GM19351 (cell line): Measurements from ENCODE around the gene DPP10.
"Not testable (repeated sequence)": the region's sequence is repeated elsewhere in the genome, so short reads cannot be mapped to it uniquely, and the experiment has no call there.

ENCODE experiments used
- ATAC-seq: cut with Tn5 transposase; IDR thresholded peaks from one replicate; pipeline ENCODE4 v1.9.1; 2021; ENCODE audit warnings: mild to moderate bottlenecking, moderate library complexity; ENCODE audit not compliant: unreplicated experiment

The DPP10 gene

DNA sequence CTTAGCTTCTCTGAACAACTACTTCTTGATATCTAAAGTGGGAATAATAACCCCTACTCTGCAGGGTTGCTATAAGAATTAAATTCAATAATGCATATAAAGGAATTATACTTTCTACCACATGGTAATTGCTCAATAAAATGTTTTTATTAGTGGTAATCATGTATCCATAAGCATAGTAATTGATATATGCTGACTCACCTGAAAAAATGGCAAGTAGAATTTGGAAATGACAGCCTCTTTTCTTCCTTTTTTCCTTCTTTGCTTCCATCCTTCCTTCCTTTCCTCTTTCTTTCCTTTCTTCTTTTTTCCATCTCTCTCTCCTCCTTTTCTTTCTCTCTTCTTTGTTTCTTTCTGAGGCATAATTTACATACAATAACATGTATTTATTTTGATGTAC lies 65.3 kb downstream of the DPP10 start:
- ATAC-seq: no peak

DNA sequence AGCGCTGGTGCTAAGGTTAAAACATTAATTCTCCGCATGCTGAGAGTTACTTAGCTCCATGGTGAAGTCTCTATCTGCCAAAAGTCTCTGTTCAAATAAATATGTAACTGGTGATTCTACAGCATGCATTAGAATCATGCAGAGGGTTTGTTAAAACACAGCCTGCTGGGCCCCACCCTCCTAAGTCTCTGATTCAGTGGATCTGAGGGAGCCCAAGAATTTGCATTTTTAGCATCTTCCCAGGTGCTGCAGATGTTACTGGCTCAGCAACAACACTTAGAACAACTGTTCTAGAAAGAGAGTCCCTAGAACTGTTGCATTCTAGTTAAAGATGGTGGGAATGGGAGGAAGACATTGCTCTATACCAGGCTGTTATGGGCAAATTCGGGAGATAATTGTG lies 73.4 kb downstream of the DPP10 start:
- ATAC-seq: no peak

DNA sequence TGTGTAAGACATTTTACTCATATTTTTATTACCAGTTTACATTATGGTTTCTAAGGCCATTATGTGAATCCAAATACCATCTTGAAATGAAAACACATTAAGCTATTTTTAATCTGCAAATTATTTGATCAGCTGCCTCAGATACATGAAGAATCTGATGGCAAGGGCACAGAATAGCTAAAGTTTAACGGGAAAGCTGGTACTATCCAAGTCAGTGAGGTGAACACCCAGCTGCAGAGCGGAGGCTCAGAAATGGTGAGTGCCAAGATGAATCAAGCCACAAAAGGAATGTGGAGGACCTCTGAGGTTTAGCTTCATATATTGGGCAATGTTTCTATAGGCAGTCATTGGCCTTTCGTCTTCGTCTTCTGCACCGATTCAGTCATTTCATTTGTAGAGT lies 75.1 kb downstream of the DPP10 start:
- ATAC-seq: no peak

DNA sequence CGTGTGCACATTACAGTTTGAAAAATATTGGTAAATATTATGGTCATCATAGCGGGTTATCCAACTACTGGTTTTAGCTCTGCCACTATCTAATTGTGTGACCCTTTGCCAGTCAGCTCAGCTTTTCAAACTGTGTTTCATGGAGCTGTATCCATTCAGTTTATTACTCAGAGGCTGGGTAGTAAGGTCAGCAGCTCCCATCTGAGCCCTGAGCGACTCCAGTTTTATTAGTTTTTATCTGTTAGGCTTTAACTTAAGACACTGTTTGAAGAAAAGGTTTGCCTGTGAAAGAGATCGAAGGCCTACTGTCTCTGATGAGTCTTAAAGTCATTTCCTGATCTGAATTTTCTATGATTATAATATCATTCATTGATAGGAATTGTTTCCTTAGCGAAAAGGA lies 76.3 kb downstream of the DPP10 start:
- no peak for ATAC-seq

DNA sequence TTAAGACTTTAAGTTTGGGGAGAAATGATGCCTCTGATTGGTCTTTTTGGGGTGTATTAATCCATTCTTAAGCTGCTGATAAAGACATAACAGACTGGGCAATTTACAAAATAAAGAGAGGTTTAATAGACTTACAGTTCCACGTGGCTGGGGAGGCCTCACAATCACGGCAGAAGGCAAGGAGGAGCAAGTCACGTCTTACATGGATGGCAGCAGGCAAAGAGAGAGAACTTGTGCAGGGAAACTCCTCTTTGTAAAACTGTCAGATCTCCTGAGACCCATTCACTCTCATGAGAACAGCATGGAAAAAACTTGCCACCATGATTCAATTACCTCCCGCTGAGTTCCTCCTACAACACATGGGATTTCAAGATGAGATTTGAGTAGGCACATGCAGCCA lies 80.2 kb downstream of the DPP10 start:
- ATAC-seq: not testable (repeated sequence)

DNA sequence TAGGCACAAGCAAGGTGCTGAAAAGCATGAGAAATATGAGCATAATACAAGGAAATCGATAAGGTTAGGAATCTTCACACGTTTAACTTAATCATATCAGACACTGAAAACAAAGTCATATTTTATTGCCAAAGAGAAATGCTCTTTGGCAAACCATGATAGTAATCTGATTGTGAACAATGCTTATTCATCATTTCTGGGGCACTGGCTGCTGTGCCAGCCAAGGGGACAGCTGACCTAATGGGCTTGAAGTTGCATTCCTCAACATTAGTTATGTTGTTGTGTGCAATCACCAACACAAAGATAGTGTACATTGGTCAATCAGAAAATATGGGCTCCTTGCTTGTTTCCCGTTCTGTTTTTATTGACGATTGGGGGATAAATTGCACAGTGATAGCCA lies 83.5 kb downstream of the DPP10 start:
- ATAC-seq: no peak

DNA sequence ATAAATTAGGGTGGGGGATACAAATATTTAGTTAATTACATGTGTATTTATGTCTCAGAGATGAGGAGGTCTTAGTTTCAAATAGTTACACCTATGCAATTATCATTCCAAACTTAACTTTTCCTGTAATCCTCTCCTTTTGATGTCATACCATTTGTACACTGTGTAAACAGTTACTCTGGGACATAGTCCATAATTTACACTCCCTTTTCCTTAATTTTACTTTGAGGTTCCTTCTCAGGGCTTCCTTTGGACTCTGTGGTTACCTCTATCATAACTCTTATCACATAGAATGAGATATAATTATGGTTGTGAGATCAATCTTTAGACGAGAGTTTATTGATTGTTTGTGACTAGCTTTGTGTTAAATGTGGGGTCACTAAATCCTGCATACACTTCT lies 84.4 kb downstream of the DPP10 start:
- ATAC-seq: no peak

DNA sequence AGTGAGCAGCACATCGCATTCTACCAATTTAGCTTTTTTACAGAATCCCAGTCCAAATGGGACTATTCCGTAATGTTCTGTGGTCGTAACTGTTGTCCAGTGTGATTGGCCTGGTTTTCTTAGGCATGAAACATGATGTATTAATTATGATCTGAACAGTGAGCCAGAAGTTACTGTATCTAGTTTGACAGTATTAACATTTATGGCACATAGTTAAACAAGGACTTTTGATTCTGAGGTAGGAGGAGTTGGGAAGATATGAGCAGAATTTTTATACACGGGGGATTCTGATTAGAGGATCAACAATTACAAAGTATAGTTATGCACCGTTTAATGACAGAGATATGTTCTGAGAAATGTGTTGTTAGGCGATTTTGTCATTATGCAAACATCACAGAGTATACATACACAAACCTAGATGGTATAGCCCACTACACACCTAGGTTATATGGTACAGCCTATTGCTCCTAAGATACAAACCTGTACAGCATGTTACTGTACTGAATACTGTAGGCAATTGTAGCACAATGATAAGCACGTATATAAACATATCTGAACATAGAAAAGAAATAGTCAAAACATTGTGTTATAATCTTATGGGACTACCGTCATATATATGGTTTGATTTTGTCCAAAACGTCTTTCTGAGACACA lies 85.0 kb downstream of the DPP10 start:
- no peak for ATAC-seq

DNA sequence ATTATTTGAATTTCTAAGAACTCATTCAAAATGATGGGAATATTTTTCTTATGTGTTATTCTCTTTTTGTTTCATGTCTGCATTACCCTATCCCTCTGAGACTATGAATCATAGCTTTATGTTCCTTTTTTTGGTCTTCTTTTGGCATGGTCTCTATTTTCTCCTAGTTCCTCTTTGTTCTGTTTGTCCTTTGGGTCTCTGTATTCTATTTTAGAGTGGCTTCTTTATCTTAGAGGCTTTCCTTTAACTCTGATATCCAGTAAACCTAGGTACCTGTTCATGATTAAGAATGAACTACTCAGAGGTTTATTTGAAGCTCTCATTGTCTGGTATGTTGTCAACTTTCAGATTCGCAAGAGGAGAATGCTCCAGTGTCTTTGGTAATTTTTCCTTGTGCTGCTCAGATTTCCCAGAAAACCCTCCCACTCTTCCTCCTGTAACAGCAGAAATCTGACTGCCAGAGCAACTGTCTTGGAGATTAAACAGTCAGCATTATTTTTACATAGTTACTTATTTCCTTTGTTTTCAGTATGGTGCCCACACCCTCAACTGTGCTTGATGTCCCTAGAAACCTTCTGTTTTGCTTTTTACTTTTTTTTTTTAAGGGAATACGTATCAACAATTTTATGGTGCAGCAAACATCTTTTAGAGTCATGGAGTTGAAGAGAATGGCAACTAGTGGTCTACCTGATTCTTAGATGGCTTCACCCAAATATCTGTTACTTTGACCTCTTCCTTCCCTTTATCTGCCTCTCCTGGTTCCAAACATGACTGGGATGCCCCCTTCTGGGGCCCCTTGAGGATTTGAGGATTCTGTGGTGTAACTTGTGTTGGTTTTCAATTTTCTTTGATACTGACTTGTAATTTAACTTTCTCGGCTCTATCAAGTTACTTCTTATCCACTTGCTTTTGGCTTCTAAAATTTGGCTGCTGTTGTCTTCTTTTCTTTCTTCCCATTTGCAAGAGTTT lies 92.0 kb downstream of the DPP10 start:
- no peak for ATAC-seq

DNA sequence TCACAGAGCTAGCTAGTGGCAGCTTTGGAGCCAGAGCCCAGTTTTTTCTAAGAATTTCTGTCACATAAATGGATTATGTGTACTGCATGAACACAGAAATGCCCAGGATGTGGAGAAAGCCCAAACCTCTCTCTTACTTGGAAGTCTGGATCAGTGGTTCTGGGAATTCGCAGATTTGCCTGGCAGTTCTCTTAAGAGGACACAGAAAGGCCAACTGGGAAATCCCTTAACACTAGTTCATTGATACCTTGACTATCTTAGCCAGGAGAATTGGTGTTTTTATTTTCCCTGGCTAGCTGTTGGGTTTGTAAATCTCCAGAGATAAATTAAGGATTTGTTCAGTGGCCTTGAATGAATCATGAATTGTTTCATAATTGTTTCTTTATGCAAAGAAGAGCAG lies 95.3 kb downstream of the DPP10 start:
- no peak for ATAC-seq

DNA sequence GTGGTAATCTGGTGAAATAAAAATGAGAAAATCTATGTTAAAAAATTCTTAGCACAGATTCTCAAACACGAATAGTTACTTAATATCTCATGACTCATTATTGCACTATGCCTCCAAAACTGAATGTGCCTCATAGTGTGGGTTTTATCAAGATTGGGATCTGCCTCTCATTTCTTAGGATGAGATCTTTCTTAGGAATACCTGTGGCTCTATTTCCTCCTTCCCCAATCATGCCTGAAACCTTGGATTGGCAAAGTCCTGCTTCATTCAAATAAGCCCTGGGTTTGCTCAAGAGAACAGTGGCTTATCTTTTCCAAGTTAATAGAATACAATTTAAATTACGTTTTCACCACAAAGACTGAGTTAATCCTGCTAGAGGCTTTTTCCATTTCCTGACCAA lies 100.3 kb downstream of the DPP10 start:
- no peak for ATAC-seq

DNA sequence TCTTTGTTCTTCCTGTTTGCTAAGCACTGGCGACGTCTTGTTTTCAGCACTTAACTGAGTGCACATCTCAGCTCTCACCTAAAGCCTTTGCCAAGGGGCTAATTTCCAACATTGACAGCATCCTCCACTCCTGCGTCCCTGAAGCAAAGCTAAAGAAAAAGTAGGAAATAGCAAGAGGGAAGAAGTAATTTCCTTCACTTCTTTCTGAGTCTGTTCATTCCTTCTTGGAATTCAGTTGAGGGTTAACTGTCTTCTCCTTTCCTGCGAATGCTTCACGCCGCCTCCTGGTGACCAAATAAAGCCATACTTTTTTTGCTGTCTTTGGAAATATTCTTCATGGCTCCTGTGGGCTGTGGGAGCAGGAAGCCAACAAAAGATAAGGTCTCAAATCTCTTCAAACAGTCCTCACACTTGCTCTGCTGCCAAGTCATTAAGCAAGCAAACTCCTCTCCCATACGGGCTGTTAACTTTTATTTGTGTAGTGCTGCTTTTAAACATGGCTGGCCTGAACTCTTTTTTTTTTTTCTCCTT lies 100.9 kb downstream of the DPP10 start:
- no peak for ATAC-seq

DNA sequence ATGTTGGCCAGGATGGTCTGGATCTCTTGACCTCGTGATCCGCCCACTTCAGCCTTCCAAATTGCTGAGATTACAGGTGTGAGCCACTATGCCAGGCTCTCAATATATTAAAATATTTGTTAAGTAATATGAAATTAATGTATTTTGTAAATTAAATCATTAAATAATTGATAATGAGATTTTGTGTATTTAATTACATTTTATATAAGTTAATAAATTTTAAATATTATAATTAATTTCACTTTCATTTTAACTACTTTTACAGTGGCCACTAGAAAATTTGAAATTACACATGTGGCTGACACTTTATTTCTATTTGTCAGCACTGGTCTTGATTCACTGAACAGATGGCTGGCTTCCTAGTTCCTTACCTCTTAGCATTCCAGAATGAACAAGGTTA lies 102.6 kb downstream of the DPP10 start:
- ATAC-seq: no peak

DNA sequence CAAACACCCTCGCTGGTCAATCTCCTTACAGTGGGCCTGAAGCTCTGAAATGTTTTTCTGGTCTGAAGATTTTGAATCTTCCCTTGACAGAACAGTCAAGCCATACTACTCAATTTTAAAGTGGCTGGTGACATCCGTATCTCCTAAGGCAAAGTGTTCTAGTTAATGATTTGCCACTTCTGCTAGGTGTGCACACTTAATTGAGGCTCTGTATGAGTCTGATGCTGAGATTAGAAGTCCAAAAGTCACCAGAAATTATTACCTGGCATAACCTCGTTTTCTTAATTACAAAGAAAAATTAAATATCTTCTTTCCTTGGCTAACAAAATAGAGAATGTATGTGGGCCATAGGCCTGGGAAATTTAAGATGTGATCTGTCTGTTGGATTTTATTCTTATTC lies 104.1 kb downstream of the DPP10 start:
- ATAC-seq: no peak

DNA sequence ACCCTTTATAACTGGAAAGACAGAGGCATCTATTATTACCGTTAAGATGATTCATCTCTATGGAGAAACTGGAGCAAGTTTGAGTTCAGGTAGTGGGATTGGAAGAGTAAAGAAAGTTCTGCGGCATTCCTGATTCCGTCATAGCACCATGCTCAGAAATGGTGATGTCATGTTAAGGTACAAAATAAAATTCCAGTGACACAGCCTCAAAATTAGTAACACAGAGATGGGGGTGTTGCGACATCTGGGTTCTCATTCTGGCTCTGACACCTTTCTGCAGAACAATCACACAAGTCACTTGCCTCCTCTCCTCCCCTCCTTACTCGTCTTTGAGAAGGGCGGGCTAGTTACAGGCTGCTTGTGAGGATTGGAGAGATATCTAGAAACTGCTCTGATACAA lies 105.7 kb downstream of the DPP10 start:
- ATAC-seq: no peak

DNA sequence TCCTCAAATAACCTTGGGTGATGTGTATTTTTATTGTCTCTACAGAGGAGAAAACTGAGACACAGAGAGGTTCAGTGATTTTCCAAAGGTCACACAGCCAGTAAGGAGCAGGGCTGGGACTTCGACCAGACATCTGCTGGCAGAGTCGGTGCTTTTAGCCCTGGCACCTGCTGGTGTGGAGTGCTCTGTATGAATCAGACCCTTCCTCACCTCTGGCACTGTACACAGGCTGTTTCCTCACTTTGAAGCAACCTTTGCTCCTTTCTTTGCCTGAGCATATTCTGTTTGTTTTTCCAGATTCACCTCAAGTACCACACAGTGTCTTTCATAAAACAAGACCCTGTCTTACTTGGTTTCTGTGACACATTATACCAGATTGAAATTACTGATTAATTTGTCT lies 107.9 kb downstream of the DPP10 start:
- ATAC-seq: no peak

DNA sequence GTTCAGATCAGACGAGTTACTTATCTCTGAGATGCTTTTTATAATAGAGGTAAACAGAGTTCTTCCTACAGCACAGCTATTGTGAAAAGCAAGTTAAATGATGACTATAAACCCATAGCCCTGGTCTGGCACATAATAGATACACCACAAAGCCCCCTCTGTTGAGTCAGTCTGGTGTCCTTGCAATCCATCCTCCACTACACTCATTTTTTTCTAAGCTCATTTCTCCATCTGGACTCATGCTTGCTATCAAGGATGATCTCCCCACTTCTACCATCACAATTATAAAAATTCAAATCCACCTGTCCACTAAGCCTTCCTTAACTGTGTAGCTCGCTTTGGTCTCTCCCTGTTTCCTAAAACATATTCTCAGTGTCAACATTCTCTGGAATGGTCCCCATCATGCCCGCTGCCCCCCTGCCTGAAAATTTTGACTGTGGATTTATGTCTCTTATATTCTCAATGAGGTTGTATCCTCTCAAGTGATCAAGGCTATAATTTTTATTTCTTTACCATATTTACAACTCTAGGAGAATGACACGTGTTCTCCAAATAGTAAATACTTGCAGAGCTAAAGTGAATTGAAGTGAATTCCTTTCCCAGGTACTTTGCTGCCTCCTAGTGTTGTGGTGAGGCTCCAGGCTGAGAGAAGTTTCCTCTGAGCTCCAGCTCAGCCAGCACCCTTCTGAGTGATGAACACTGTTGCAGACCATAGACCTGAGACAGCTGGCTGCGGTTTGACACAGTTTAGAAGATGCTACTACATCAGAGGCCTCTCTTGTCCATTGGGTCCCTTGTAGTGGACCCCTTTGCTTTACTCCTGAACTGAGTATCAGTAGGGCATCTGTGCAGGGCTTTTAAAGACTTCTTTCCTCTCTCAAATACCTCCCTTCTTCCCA lies 108.7 kb downstream of the DPP10 start:
- ATAC-seq: no peak

DNA sequence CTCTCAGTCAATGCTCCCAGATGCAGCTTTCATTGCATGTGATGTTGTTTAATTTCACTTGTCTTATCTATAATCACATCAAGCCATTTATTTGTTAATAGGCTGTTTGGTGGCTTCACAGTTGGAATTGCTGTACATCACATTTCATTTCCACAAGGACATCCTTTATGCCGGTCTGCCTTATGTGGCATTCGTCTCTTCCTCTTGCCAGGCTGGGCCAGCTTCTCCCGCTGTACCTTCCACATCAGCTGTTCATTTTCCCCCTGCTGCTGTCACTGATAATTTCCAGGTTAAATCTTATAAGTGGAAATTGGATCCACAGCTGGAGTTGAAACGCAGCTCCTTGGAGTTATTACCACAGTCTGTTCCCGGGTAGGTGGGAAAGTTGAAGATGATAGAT lies 110.6 kb downstream of the DPP10 start:
- ATAC-seq: no peak

DNA sequence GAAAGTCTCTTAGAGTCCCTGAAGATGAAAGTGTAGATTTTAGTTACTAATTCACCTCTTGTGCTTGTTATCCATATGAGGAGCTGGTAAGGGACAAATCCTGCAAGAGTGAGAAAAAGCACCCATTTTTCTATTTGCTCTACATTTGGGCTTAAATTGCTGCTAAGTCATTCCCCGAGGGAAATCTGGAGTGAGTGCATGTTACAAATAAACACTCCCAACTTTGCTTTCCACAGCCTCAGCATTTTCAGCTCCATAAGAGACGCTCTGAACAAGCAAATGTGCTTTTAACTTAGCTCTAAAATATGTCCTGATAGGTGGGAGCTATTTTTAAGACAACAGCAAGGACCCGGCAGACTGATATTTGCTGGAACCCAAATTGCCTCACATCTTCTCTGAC lies 126.7 kb downstream of the DPP10 start:
- ATAC-seq: no peak

DNA sequence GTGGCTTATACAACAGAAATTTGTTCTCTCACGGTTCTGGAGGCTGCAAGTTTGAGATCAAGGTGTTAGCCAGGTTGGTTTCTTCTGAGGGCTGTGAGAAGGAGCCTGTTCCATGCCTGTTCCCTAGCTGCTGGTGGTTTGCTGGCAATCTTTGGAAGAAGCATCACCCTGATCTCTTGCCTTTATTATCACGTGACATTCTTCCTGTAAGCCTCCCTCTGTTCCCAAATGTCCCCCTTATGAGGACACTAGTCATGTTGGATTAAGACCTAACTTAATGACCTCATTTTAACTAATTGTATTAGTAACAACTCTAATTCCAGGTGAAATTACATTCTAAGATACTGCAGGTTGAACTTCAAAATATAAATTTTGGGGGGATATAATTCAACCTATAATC lies 135.2 kb downstream of the DPP10 start:
- ATAC-seq: no peak

DNA sequence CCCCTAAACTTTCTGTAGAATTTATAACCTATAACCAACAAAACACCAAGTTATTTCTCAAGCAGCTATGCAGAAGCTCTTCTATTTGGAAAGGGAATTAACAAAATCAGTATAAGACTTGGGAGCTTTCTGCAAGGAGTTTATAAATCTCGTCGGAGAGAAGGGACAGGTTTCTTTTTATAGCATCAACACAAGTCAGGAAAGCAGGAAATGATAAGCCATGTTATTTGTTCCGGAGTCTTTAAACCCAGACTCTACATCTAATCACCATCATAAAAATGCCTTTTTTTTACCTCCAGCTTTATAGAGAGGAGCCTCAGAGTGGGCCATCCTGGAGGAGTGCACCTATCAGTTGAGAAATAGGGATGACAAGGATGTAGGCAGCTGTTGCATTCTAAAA lies 137.1 kb downstream of the DPP10 start:
- no peak for ATAC-seq
